Ascending aorta (tissue), 2 donors: ENCODE results near the gene TMPRSS5. TPM values are rescaled to one million over a fixed set of nuclear protein-coding genes. Genes with fewer than 3 reads are reported as not detected.
"Not testable (repeated sequence)": the region's sequence is repeated elsewhere in the genome, so short reads cannot be mapped to it uniquely, and the experiment has no call there.

Experiments
- DNase-seq, 2 donors: peaks; one replicate each; pipeline ENCODE4 v3.0.0-alpha.2; 2019; ENCODE audit warnings: low spot score in 2 of 2
- H3K27ac ChIP-seq, 2 donors: fragments of 200-600 bp; sonication (generic); one replicate each; pipeline ENCODE4 v1.5.1; 2016 to 2017; ENCODE audit warnings: mild to moderate bottlenecking in 1 of 2
- H3K27me3 ChIP-seq: fragments of 200-600 bp; sonication (generic); one replicate; pipeline ENCODE4 v1.5.1; 2017
- H3K36me3 ChIP-seq, 2 donors: fragments of 200-600 bp; sonication (generic); one replicate each; pipeline ENCODE4 v1.5.1; 2016
- H3K4me1 ChIP-seq, 2 donors: fragments of 200-600 bp; sonication (generic); one replicate each; pipeline ENCODE4 v1.5.1; 2016 to 2017; ENCODE audit warnings: mild to moderate bottlenecking in 1 of 2
- H3K4me3 ChIP-seq, 2 donors: fragments of 200-600 bp; sonication (generic); one replicate each; pipeline ENCODE4 v1.5.1; 2016 to 2017; ENCODE audit warnings: mild to moderate bottlenecking in 1 of 2
- H3K9me3 ChIP-seq, 2 donors: fragments of 200-600 bp; sonication (generic); one replicate each; pipeline ENCODE4 v1.5.1; 2016
- intact Hi-C: fragments of 100-400 bp; cut with DNase I; formaldehyde crosslinking; loops from one replicate; pipeline ENCODE4 v1.15.1; 2023
- total RNA-seq: library from RNA; depleted of rRNA; stranded (reverse); fragments of >200 nt; gene quantifications from one replicate; pipeline ENCODE4 v1.1.0, GENCODE V29; 2016
- TF ChIP-seq, protein P1 (sequence below), 3 experiments: fragments of 200-600 bp in 2 of 3; fragments of 450-650 bp in 1 of 3; sonication (generic) in 2 of 3; IDR thresholded peaks; one replicate each; pipeline ENCODE4 v1.5.1; 2016 to 2019; ENCODE audit warnings: antibody characterized with exemption in 3 of 3, mild to moderate bottlenecking in 1 of 3, moderate library complexity in 1 of 3

Gene TMPRSS5
- total RNA-seq, 1 donor from 2014 or later, result not detected

DNA sequence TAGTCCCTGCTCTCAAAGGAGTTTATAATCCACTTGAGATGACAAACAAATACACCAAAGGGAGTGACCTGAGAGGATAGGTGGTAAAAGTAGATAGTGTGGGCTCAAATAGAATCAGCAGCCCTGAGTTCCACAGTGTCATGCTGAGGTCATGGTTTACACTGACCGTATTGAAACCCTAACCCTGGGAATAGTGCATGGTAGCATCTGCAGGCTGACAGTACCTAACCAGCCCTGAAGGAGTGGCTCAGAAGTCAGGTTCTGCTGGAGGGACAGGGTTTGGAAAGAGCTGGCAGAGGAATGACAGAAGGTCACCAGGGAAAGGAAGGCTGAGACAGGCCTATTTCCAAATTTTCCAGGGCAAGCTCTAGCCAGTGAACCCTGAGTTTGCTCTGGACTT, 9.2 kb upstream of the TMPRSS5 start:
- no peak for DNase-seq
- peaks cover 0 to 8% of the 10 kb centered on the region in 2 donors for H3K36me3 ChIP-seq
- no peaks in the 10 kb centered on the region for H3K27me3 ChIP-seq
- TF ChIP-seq, protein P1, sequence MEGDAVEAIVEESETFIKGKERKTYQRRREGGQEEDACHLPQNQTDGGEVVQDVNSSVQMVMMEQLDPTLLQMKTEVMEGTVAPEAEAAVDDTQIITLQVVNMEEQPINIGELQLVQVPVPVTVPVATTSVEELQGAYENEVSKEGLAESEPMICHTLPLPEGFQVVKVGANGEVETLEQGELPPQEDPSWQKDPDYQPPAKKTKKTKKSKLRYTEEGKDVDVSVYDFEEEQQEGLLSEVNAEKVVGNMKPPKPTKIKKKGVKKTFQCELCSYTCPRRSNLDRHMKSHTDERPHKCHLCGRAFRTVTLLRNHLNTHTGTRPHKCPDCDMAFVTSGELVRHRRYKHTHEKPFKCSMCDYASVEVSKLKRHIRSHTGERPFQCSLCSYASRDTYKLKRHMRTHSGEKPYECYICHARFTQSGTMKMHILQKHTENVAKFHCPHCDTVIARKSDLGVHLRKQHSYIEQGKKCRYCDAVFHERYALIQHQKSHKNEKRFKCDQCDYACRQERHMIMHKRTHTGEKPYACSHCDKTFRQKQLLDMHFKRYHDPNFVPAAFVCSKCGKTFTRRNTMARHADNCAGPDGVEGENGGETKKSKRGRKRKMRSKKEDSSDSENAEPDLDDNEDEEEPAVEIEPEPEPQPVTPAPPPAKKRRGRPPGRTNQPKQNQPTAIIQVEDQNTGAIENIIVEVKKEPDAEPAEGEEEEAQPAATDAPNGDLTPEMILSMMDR (IDR thresholded peaks at IDR 0.05), result no peak
- no peaks in the 10 kb centered on the region for H3K4me1 ChIP-seq
- no peak overlapping the region for H3K27ac ChIP-seq
- intact Hi-C loops, result no loop called here
- H3K9me3 ChIP-seq, result no peaks in the 10 kb centered on the region
- no peak overlapping the region for H3K4me3 ChIP-seq

DNA sequence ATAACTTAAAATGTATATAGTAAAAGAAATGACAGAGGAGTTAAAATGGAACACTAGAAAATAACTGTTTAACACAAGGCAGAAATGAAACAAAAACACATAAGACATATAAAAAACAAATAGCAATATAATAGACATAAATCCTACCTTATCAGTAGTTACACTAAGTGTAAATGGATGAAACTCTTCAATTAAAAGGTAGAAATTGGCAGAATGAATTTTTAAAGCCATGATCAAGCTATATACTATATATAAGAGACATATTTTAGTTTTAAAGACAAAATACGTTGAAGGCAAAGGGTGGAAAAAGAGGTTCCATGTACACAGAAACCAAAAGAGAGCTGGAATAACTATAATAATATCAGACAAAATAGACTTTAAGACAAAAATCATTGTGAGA, 4.9 kb upstream of the TMPRSS5 start:
- intact Hi-C loops, result no loop called here
- Histone ChIP-seq H3K36me3 (peaks cover 0 to 8% of the 10 kb centered on the region in 2 donors), H3K27me3 (no peaks in the 10 kb centered on the region), H3K4me3 (no peak overlapping the region), H3K9me3 (peaks cover 0 to 14% of the 10 kb centered on the region in 2 donors), H3K27ac (no peak overlapping the region), H3K4me1 (no peaks in the 10 kb centered on the region)
- DNase-seq, result no peak
- TF ChIP-seq, protein P1 (IDR thresholded peaks at IDR 0.05), result no peak

DNA sequence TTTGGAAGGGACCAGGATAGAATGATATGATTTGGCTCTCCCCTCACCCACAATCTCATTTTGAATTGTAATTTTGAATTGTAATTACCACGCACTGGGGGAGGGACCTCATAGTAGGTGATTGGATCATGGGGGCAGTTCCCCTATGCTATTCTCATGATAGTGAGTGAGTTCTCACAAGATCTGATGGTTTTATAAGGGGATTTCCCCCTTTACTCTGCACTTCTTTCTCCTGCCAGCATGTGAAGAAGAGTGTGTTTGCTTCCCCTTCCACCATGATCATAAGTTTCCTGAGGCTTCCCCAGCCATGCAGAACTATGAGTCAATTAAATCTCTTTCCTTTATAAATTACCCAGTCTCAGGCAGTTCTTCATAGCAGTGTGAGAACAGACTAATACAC, 2.6 kb downstream of the TMPRSS5 start:
- H3K4me3 ChIP-seq, H3K4me1 ChIP-seq, H3K36me3 ChIP-seq, H3K27me3 ChIP-seq, DNase-seq, intact Hi-C loops, H3K9me3 ChIP-seq, H3K27ac ChIP-seq: not testable (repeated sequence)

DNA sequence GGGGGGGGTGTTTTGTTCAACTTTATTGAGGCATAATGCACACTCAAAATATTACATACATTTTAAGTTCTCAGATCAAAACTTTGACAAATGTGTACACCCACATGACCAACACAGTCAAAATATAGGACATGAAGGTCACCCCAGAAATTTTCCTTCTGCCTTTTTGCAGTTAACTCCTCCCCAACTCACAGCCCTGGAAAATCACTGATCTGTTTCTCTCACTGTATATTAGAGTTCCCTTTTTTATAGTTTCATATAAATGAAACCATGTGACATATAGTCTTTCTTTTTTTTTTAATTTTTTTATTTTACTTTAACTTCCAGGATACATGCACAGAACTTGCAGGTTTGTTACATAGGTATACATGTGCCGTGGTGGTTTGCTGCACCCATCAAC, 4.6 kb downstream of the TMPRSS5 start:
- intact Hi-C loops, result no loop called here
- Histone ChIP-seq H3K27ac (no peak overlapping the region), H3K27me3 (no peaks in the 10 kb centered on the region), H3K4me3 (no peak overlapping the region), H3K9me3 (no peaks in the 10 kb centered on the region), H3K36me3 (no peaks in the 10 kb centered on the region), H3K4me1 (no peaks in the 10 kb centered on the region)
- no peak for DNase-seq
- TF ChIP-seq, protein P1 (IDR thresholded peaks at IDR 0.05), result no peak

DNA sequence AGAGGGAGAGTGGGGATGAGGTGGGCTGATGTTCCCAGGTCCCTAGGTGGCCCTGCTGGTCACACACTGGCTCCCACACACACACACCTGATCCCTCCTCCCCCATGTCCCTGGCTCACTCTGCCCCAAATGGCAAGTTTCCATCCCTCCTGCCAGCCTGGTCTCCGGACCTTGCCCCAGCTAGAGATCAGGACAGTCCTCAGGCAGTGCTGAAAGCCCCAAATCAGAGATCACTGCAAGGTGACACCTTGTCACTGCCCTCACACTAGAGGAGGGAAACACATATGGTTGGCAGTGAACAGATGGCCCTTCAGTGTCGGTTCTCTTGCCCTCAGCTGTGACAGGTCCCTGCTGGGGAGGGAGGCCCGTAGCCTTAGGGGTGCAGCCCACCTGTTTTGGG, 7.6 kb downstream of the TMPRSS5 start:
- Histone ChIP-seq H3K4me3 (no peak overlapping the region), H3K9me3 (no peaks in the 10 kb centered on the region), H3K36me3 (no peaks in the 10 kb centered on the region), H3K4me1 (no peaks in the 10 kb centered on the region), H3K27me3 (no peaks in the 10 kb centered on the region), H3K27ac (no peak overlapping the region)
- DNase-seq, result no peak
- intact Hi-C loops, result no loop called here
- TF ChIP-seq, protein P1 (IDR thresholded peaks at IDR 0.05), result no peak

DNA sequence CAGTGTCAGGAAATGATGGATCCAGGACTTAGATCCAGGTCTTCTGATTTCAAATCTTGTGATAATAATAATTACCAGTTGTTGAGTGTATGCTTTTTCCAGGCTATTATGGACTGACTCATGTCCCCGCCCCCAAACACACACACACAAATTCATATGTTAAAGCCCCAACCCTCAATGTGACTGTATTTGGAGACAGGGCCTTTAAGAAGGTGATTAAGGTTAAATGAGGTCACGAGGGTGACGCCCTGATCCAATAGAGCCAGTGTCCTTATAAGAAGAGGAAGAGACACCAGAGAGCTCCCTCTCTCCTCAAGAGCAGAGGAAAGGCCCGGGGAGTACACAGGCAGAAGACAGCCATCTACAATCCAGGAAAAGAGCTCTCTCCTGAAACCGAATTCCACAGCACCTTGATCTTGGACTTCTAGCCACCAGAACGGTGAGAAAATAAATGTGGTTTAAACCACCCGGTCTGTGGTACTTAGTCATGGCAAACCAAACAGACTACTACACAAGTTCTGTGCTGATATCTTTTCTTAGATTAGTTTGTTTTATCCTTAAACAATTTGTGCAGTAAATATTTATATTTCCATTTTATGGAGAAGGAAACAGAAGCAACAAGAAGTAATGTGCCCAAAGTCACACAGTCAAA, 8.2 kb downstream of the TMPRSS5 start:
- H3K27me3 ChIP-seq, result no peaks in the 10 kb centered on the region
- TF ChIP-seq, protein P1 (IDR thresholded peaks at IDR 0.05), result no peak
- no peaks in the 10 kb centered on the region for H3K9me3 ChIP-seq
- H3K4me3 ChIP-seq, result no peak overlapping the region
- intact Hi-C loops, result no loop called here
- H3K27ac ChIP-seq, result no peak overlapping the region
- DNase-seq, result no peak
- H3K36me3 ChIP-seq, result no peaks in the 10 kb centered on the region
- no peaks in the 10 kb centered on the region for H3K4me1 ChIP-seq
